Vagina (tissue), 2 donors: Measurements from ENCODE around the gene ZNF184.

Experiments
- CTCF ChIP-seq, 3 experiments: fragments of 450-650 bp in 2 of 3; fragments of 200-600 bp in 1 of 3; sonication (generic) in 1 of 3; IDR thresholded peaks; one replicate each; pipeline ENCODE4 v1.5.1; 2017 to 2019; ENCODE audit warnings: antibody characterized with exemption in 3 of 3, mild to moderate bottlenecking in 2 of 3, moderate library complexity in 2 of 3
- POLR2A ChIP-seq, 2 donors: fragments of 450-650 bp; IDR thresholded peaks; one replicate each; pipeline ENCODE4 v1.6.1; 2017; ENCODE audit warnings: antibody characterized with exemption in 2 of 2, mild to moderate bottlenecking in 2 of 2, moderate library complexity in 2 of 2

- TF ChIP-seq CTCF (IDR thresholded peaks at IDR 0.05) (no peak), POLR2A (IDR thresholded peaks at IDR 0.05) (no peak)
Measured at GRCh38 chr6:27474672-27475071, 1.8 kb upstream of the ZNF184 start.
